Breast epithelium (tissue), 4 donors: ENCODE measurements around the gene APOA4. TPM values are rescaled to one million over a fixed set of nuclear protein-coding genes. Genes with fewer than 3 reads are reported as not detected.

Experiments used
- DNase-seq, 2 donors: peaks; one replicate each; pipeline ENCODE4 v3.0.0-alpha.2; 2019; ENCODE audit warnings: low spot score in 2 of 2
- H3K27ac ChIP-seq, 2 donors: fragments of 200-600 bp; sonication (generic) in 1 of 2; one replicate each; pipeline ENCODE4 v1.5.1; 2016 to 2019; ENCODE audit warnings: mild to moderate bottlenecking in 1 of 2
- H3K27me3 ChIP-seq, 2 donors: fragments of 200-600 bp; sonication (generic) in 1 of 2; one replicate each; pipeline versions ENCODE4 v1.5.1 to v1.6.0; 2017 to 2019; ENCODE audit warnings: control low read depth in 1 of 2, mild to moderate bottlenecking in 1 of 2
- H3K36me3 ChIP-seq: fragments of 200-600 bp; one replicate; pipeline ENCODE4 v1.5.1; 2019
- H3K4me1 ChIP-seq, 2 donors: fragments of 200-600 bp; sonication (generic); one replicate each; pipeline ENCODE4 v1.5.1; 2016 to 2019; ENCODE audit warnings: control low read depth in 1 of 2
- H3K4me3 ChIP-seq, 3 donors: fragments of 200-600 bp; sonication (generic); 1 replicate in 2 of 3; 2 replicates in 1 of 3; pipeline ENCODE4 v1.5.1; 2016 to 2019; ENCODE audit warnings: mild to moderate bottlenecking in 3 of 3, moderate library complexity in 2 of 3
- H3K9me3 ChIP-seq, 2 donors: fragments of 200-600 bp; sonication (generic) in 1 of 2; one replicate each; pipeline ENCODE4 v1.5.1; 2016 to 2019; ENCODE audit warnings: control low read depth in 1 of 2
- CTCF ChIP-seq, 3 donors: fragments of 450-650 bp; IDR thresholded peaks; one replicate each; pipeline ENCODE4 v1.5.1; 2016 to 2017; ENCODE audit warnings: antibody characterized with exemption in 3 of 3, mild to moderate bottlenecking in 3 of 3, moderate library complexity in 3 of 3
- POLR2A ChIP-seq: fragments of 450-650 bp; IDR thresholded peaks from one replicate; pipeline ENCODE4 v1.6.1; 2016; ENCODE audit warnings: antibody characterized with exemption, mild to moderate bottlenecking, moderate library complexity
- POLR2AphosphoS5 ChIP-seq, 3 donors: sonication (generic); formaldehyde crosslinking; IDR thresholded peaks; one replicate each; pipeline ENCODE4 v1.6.1; 2017; ENCODE audit warnings: antibody characterized with exemption in 3 of 3
- intact Hi-C: fragments of 100-400 bp; cut with DNase I; formaldehyde crosslinking; loops from one replicate; pipeline ENCODE4 v1.15.1; 2023; ENCODE audit warnings: low total_unique reads
- total RNA-seq, 3 donors: library from RNA; depleted of rRNA; stranded (reverse); fragments of >200 nt; gene quantifications; one replicate each; pipeline ENCODE4 v1.1.0, GENCODE V29; 2016

Gene APOA4
- under 1 TPM in 1 of 3 donors, not detected in 2; 0.33 TPM for total RNA-seq

- intact Hi-C loops, result no loop called here
- no peaks in the 10 kb centered on the region for H3K27me3 ChIP-seq
- H3K9me3 ChIP-seq, result no peaks in the 10 kb centered on the region
- no peaks in the 10 kb centered on the region for H3K36me3 ChIP-seq
- H3K4me3 ChIP-seq, result no peak within 1 kb of the TSS
- DNase-seq, result no peak
- no peak for TF ChIP-seq POLR2AphosphoS5 (IDR thresholded peaks at IDR 0.05)
- TF ChIP-seq POLR2A, result no peak
- TF ChIP-seq CTCF (IDR thresholded peaks at IDR 0.05), result no peak
- H3K4me1 ChIP-seq, result no peaks in the 10 kb centered on the region
- H3K27ac ChIP-seq, result no peak within 1 kb of the TSS
Measured at GRCh38 chr11:116823031-116823843, at the start of gene APOA4. Gene APOA4, minus strand, starts transcription at chr11:116823304. Its CDS starts 113 bp downstream, at chr11:116823191.

GRCh38 chr11:116871248-116871647 lies 48.1 kb upstream of the APOA4 start:
- no peak for DNase-seq
- H3K36me3 ChIP-seq, result peaks cover 8% of the 10 kb centered on the region
- no peak overlapping the region for H3K4me3 ChIP-seq
- H3K9me3 ChIP-seq, result no peaks in the 10 kb centered on the region
- TF ChIP-seq POLR2A, result no peak
- H3K27ac ChIP-seq, result no peak overlapping the region
- intact Hi-C loops, result loop anchor here (10.0 kb wide), 1 partner anchor 354 kb away; no protein-coding TSS in a partner anchor
- no peaks in the 10 kb centered on the region for H3K27me3 ChIP-seq
- no peaks in the 10 kb centered on the region for H3K4me1 ChIP-seq

GRCh38 chr11:116870054-116870453 lies 47.0 kb upstream of the APOA4 start:
- Histone ChIP-seq H3K4me3 (no peak overlapping the region), H3K27ac (no peak overlapping the region), H3K9me3 (no peaks in the 10 kb centered on the region), H3K36me3 (peaks cover 8% of the 10 kb centered on the region), H3K27me3 (no peaks in the 10 kb centered on the region), H3K4me1 (no peaks in the 10 kb centered on the region)
- intact Hi-C loops, result loop anchor here (10.0 kb wide), 1 partner anchor 355 kb away; no protein-coding TSS in a partner anchor
- TF ChIP-seq CTCF (IDR thresholded peaks at IDR 0.05) (no peak), POLR2AphosphoS5 (IDR thresholded peaks at IDR 0.05) (no peak), POLR2A (no peak)
- no peak for DNase-seq

GRCh38 chr11:116869610-116870009 lies 46.5 kb upstream of the APOA4 start:
- no peaks in the 10 kb centered on the region for H3K9me3 ChIP-seq
- no peaks in the 10 kb centered on the region for H3K27me3 ChIP-seq
- no peak overlapping the region for H3K27ac ChIP-seq
- intact Hi-C loops, result loop anchor here (10.0 kb wide), 1 partner anchor 355 kb away; no protein-coding TSS in a partner anchor
- DNase-seq, result no peak
- no peak for TF ChIP-seq POLR2A
- no peak for TF ChIP-seq POLR2AphosphoS5 (IDR thresholded peaks at IDR 0.05)
- no peak for TF ChIP-seq CTCF (IDR thresholded peaks at IDR 0.05)
- no peak overlapping the region for H3K4me3 ChIP-seq
- peaks cover 8% of the 10 kb centered on the region for H3K36me3 ChIP-seq
- H3K4me1 ChIP-seq, result no peaks in the 10 kb centered on the region

- no peak overlapping the region for H3K27ac ChIP-seq
- intact Hi-C loops, result no loop called here
- no peaks in the 10 kb centered on the region for H3K27me3 ChIP-seq
- H3K36me3 ChIP-seq, result peaks cover 5% of the 10 kb centered on the region
- H3K4me1 ChIP-seq, result no peaks in the 10 kb centered on the region
- H3K4me3 ChIP-seq, result no peak overlapping the region
- TF ChIP-seq POLR2A (no peak), CTCF (IDR thresholded peaks at IDR 0.05) (no peak), POLR2AphosphoS5 (IDR thresholded peaks at IDR 0.05) (no peak)
- no peak for DNase-seq
- no peaks in the 10 kb centered on the region for H3K9me3 ChIP-seq
Measured at GRCh38 chr11:116868066-116868465, 45.0 kb upstream of the APOA4 start.
